Left ventricle myocardium inferior (tissue), 1 donor: ENCODE measurements around the gene BMP6. TPM values are rescaled to one million over a fixed set of nuclear protein-coding genes. Genes with fewer than 3 reads are reported as not detected.

Experiments
- DNase-seq: peaks from one replicate; pipeline ENCODE4 v3.0.0-alpha.2; 2020
- H3K27ac ChIP-seq: fragments of 200-600 bp; replicated peaks from 2 replicates; pipeline ENCODE4 v1.8.0; 2021
- H3K27me3 ChIP-seq: fragments of 200-600 bp; 2 replicates; pipeline ENCODE4 v1.8.0; 2021; ENCODE audit warnings: low read depth
- H3K36me3 ChIP-seq: fragments of 200-600 bp; 2 replicates; pipeline ENCODE4 v1.8.0; 2021
- H3K4me1 ChIP-seq: fragments of 200-600 bp; 2 replicates; pipeline ENCODE4 v1.8.0; 2021
- H3K4me3 ChIP-seq: fragments of 200-600 bp; 2 replicates; pipeline ENCODE4 v1.8.0; 2021; ENCODE audit warnings: mild to moderate bottlenecking, moderate library complexity
- H3K9me3 ChIP-seq: fragments of 200-600 bp; replicated peaks from 2 replicates; pipeline ENCODE4 v1.8.0; 2021
- CTCF ChIP-seq: fragments of 200-600 bp; IDR thresholded peaks from 2 replicates; pipeline ENCODE4 v1.8.0; 2021; ENCODE audit warnings: antibody characterized with exemption, mild to moderate bottlenecking, borderline replicate concordance
- intact Hi-C: fragments of 100-400 bp; cut with micrococcal nuclease; formaldehyde crosslinking; loops from one replicate; pipeline ENCODE4 v1.11.0; 2022
- total RNA-seq: library from RNA; stranded (reverse); fragmentation: NEBNext Ultra II Directional; extraction: Animal tissue kit (Norgen Biotek cat#: 25700); gene quantifications from one replicate; pipeline ENCODE4 v1.2.1, GENCODE V29; 2021
- donor health status: DM: no; HTN: yes; CAD: no; lungs with severe emphysema.

The BMP6 gene
- total RNA-seq, 1 donor from 2014 or later = 5.2 TPM

DNA sequence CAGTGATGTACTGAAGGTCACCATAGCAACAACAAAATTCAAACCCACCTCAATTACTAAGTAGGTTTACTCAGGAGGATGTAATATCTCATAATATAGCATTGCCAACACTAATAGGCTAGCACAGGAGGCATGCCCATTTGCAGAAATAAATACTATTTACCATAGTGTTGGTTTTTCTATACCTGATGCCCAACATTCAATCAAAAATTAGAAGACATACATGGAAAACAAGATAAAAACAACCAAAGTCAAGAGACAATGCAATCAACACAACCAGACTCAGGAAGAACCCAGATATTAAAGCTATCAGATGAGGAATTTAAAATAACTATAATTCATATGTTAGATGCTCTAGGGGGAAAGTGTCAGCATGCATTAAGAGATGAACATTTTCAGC is 199.0 kb downstream of the BMP6 start:
- no peaks in the 10 kb centered on the region for H3K4me1 ChIP-seq
- H3K9me3 ChIP-seq = peaks cover 22% of the 10 kb centered on the region
- no peak overlapping the region for H3K4me3 ChIP-seq
- DNase-seq = no peak
- H3K27me3 ChIP-seq = no peaks in the 10 kb centered on the region
- no peak for TF ChIP-seq CTCF
- H3K27ac ChIP-seq = no peak overlapping the region
- peaks cover 4% of the 10 kb centered on the region for H3K36me3 ChIP-seq
- intact Hi-C loops = no loop called here

Other genes starting within 250 kb of the BMP6 start
- gene DSP, start 184.4 kb upstream of the BMP6 start, total RNA-seq = 322 TPM
- 13.8 TPM for gene SNRNP48, start 135.9 kb upstream of the BMP6 start, total RNA-seq
- gene TXNDC5, start 184.7 kb downstream of the BMP6 start, total RNA-seq = 48.2 TPM